T-cell (primary cell): Measurements from ENCODE around the gene GLRX. TPM values are rescaled to one million over a fixed set of nuclear protein-coding genes. Genes with fewer than 3 reads are reported as not detected.
"Not testable (repeated sequence)": the region's sequence is repeated elsewhere in the genome, so short reads cannot be mapped to it uniquely, and the experiment has no call there.

Experiments
- ATAC-seq, 4 experiments: fragments of 200-7000 bp in 3 of 4; fragments of 150-1000 bp in 1 of 4; cut with Tn5 transposase; replicated peaks in 1 of 4; 1 replicate in 3 of 4; 2 replicates in 1 of 4; pipeline ENCODE4 v1.10.0; 2021; ENCODE audit warnings: moderate library complexity in 3 of 4, mild to moderate bottlenecking in 2 of 4, moderate number of reproducible peaks in 1 of 4
- CTCF ChIA-PET, 2 donors: fragments of 300-600 bp; sonication (Branson Sonifier 250); formaldehyde crosslinking; loops; one replicate each; lab custom pipeline; 2022; ENCODE audit warnings: antibody characterized with exemption in 2 of 2; lab: Charles Lee
- POLR2A ChIA-PET, 2 donors: fragments of 300-600 bp; sonication (Branson Sonifier 250); formaldehyde crosslinking; loops; one replicate each; lab custom pipeline; 2022; ENCODE audit warnings: antibody characterized with exemption in 2 of 2; lab: Charles Lee
- DNase-seq, 35 experiments: peaks; one replicate each; pipeline versions ENCODE4 v3.0.0 to v3.0.0-alpha.2; 2013 to 2023
- H3K27ac ChIP-seq: one replicate; pipeline ENCODE4 v1.5.1; 2013; ENCODE audit warnings: low read length
- H3K27me3 ChIP-seq, 2 experiments: replicated peaks in 1 of 2; 1 replicate in 1 of 2; 2 replicates in 1 of 2; pipeline versions ENCODE4 v1.6.1 to v1.7.0; 2013; ENCODE audit warnings: low read length in 1 of 2, mixed read lengths in 1 of 2; ENCODE audit not compliant: control insufficient read depth in 2 of 2, insufficient read depth in 2 of 2; ENCODE audit errors: extremely low read depth in 1 of 2
- H3K36me3 ChIP-seq, 2 donors: 1 replicate in 1 of 2; 2 replicates in 1 of 2; pipeline versions ENCODE4 v1.6.1 to v1.7.0; 2013; ENCODE audit warnings: low read length in 1 of 2; ENCODE audit not compliant: control insufficient read depth in 2 of 2, insufficient read depth in 1 of 2; ENCODE audit errors: extremely low read depth in 1 of 2
- H3K4me1 ChIP-seq, 2 experiments: 1 replicate in 1 of 2; 2 replicates in 1 of 2; pipeline versions ENCODE4 v1.6.1 to v1.7.0; 2013; ENCODE audit warnings: low read length in 2 of 2, mixed read lengths in 1 of 2; ENCODE audit not compliant: insufficient read depth in 2 of 2, control insufficient read depth in 1 of 2; ENCODE audit errors: extremely low read depth in 1 of 2
- H3K4me3 ChIP-seq, 2 donors: 1 replicate in 1 of 2; 2 replicates in 1 of 2; pipeline versions ENCODE4 v1.5.1 to v1.7.0; 2013; ENCODE audit warnings: mild to moderate bottlenecking in 2 of 2, low read length in 1 of 2, moderate library complexity in 1 of 2; ENCODE audit not compliant: control insufficient read depth in 1 of 2; ENCODE audit errors: extremely low read depth in 1 of 2
- H3K9me3 ChIP-seq: 2 replicates; pipeline ENCODE4 v1.7.0; 2013
- H3K27ac Mint-ChIP-seq, 2 donors: one replicate each; pipeline ENCODE4 v1.8.0; 2020 to 2021; ENCODE audit warnings: mild to moderate bottlenecking in 2 of 2, mixed read lengths in 2 of 2
- H3K27me3 Mint-ChIP-seq, 2 donors: one replicate each; pipeline ENCODE4 v1.8.0; 2021 to 2022; ENCODE audit warnings: mixed read lengths in 2 of 2
- H3K36me3 Mint-ChIP-seq: one replicate; pipeline ENCODE4 v1.8.0; 2021; ENCODE audit warnings: mixed read lengths
- H3K4me1 Mint-ChIP-seq, 3 donors: one replicate each; pipeline ENCODE4 v1.8.0; 2020 to 2022; ENCODE audit warnings: mixed read lengths in 3 of 3, mild to moderate bottlenecking in 1 of 3
- H3K4me3 Mint-ChIP-seq, 3 donors: one replicate each; pipeline ENCODE4 v1.8.0; 2020 to 2022; ENCODE audit warnings: mild to moderate bottlenecking in 3 of 3, mixed read lengths in 3 of 3, moderate library complexity in 3 of 3
- H3K9me3 Mint-ChIP-seq, 3 donors: one replicate each; pipeline ENCODE4 v1.8.0; 2020 to 2022; ENCODE audit warnings: mixed read lengths in 3 of 3
- WGBS: methylation state at CpG from one replicate; pipeline ENCODE4 v1.1.5; 2013; ENCODE audit warnings: missing lambda C conversion rate; ENCODE audit not compliant: insufficient coverage; 5-methylcytosine and 5-hydroxymethylcytosine counted together
- total RNA-seq, 35 experiments: library from RNA in 6 of 35; stranded (reverse) in 6 of 35; fragments of 120-200 nt in 1 of 35; gene quantifications; one replicate each; pipeline versions ENCODE4 v1.2.1 to v1.2.4 and lab custom pipeline; 2013 to 2026

GLRX gene
- total RNA-seq, 5 donors from 2014 or later (not counting 1 experiment from before 2014, with no cell fraction given) = 27.6 to 73.3 (median 56.8) TPM

DNA sequence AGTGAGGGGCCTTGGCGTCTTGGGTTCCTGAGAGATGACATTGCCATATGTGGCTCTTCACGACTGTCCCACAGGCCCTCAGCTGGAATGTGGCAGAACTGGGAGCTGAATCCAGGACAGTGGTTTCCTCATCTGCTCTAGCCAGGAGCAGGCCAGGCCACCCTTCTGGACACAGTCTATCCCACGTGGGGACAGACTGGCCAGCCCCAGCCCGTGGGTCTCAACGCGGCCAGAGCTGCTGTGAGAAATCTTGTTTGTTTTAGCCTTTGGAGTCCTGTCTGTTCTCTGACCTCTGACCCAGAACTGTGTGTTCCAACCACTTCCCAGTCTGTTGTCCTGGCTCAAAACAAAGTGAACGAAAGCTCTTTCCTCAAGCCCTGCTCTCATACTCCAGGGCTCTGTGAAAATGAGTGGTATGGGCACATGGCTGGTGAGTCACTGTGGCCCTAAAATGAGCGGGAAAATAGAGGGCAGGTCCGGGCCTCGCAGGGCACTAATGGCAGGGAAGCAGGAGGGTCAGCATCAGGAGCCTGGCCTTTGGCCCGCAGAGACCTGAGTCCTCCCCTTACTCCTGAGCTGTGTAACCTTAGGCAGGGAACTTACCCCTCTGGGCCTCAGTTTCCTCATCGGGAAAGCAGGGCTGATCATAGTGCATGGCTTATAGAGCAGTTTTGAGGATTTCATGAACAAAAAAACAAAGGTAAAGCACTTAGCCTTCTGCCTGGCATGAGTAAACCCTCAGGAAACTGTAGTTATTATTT, 34.8 kb upstream of the GLRX start:
- no peaks in the 10 kb centered on the region for H3K36me3 Mint-ChIP-seq
- ChIA-PET CTCF (interaction anchor here (0.6 to 3.5 kb wide), 18 partner anchors 10 to 818 kb away, joined by 3 to 22 read pairs (median 4); no protein-coding TSS in a partner anchor), POLR2A (interaction anchor here in 1 of 2 donors (0.6 kb wide), 1 partner anchor 284 kb away, joined by 3 read pairs; no protein-coding TSS in a partner anchor)
- H3K27ac Mint-ChIP-seq = no peak overlapping the region
- no peak overlapping the region for H3K4me3 ChIP-seq
- no peak for DNase-seq
- no peak overlapping the region for H3K4me3 Mint-ChIP-seq
- no peak for ATAC-seq
- H3K27me3 ChIP-seq = peaks cover 0 to 16% of the 10 kb centered on the region in 2 experiments
- H3K36me3 ChIP-seq = no peaks in the 10 kb centered on the region
- no peak overlapping the region for H3K27ac ChIP-seq
- peaks cover 8 to 9% of the 10 kb centered on the region in 2 donors for H3K27me3 Mint-ChIP-seq
- H3K4me1 Mint-ChIP-seq = peaks cover 26 to 36% (median 34%) of the 10 kb centered on the region in 3 donors
- no peaks in the 10 kb centered on the region for H3K9me3 Mint-ChIP-seq
- no peaks in the 10 kb centered on the region for H3K9me3 ChIP-seq
- 99% methylated on average over 7 of the region's 12 CpGs for WGBS
- H3K4me1 ChIP-seq = peaks cover 5 to 12% of the 10 kb centered on the region in 2 experiments

DNA sequence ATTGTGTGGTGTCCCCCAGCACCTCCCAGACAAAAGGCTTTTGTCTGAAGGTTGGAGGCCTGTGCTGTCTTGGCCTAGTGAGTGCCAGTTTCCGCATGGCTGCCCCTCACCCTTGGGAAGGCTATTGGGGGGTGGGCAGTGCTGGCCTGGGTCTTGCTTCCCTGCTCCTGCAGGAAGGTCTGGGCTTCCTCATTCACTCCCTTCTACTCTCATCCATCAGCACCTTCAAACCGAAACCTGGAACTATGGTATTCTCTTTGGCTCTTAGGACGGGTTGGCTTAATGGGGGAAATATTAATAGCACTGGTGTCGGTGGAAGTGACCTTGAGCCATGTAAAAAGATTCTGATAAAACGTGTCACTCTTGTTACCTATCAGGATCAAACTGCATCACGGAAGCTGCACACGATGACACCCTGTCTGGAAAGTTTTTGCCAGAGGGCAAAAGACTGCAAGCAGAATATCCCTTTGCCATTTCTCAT, 34.0 kb upstream of the GLRX start:
- Mint-ChIP-seq H3K9me3 (no peaks in the 10 kb centered on the region), H3K27ac (no peak overlapping the region), H3K27me3 (peaks cover 5 to 7% of the 10 kb centered on the region in 2 donors), H3K4me3 (no peak overlapping the region), H3K36me3 (no peaks in the 10 kb centered on the region), H3K4me1 (peaks cover 18 to 28% (median 26%) of the 10 kb centered on the region in 3 donors)
- 84% methylated on average over 3 of the region's 7 CpGs for WGBS
- Histone ChIP-seq H3K4me1 (peaks cover 5 to 11% of the 10 kb centered on the region in 2 experiments), H3K4me3 (no peak overlapping the region), H3K36me3 (no peaks in the 10 kb centered on the region), H3K27me3 (peaks cover 0 to 16% of the 10 kb centered on the region in 2 experiments), H3K9me3 (no peaks in the 10 kb centered on the region), H3K27ac (no peak overlapping the region)
- POLR2A ChIA-PET = no interaction called here
- ATAC-seq = no peak
- DNase-seq = no peak
- CTCF ChIA-PET = interaction anchor here (0.6 to 3.5 kb wide), 10 partner anchors 9 to 745 kb away, joined by 3 to 22 read pairs (median 6); no protein-coding TSS in a partner anchor

DNA sequence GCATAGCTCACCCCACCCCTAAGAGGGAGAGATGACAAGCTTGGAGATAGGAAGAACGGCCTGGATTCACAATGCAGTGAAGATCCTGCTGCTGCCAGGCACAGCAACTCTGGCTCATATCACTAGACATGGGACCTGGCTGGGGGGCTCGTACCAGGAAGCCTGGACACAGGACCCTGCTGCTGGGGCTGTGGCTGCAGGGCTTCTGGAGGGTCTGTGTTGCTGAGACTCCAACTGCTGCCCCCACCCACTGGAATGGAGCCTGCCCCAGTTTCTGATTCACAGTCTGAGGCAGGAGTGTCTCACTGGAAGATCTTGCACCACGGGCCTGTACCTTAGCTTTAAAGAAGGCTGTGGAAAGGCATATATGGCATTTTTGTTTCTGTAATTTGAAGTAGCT, 31.0 kb upstream of the GLRX start:
- WGBS = 83% methylated on average over 2 of the region's 3 CpGs
- Histone ChIP-seq H3K4me1 (peaks cover 0 to 2% of the 10 kb centered on the region in 2 experiments), H3K36me3 (no peaks in the 10 kb centered on the region), H3K27me3 (peaks cover 0 to 12% of the 10 kb centered on the region in 2 experiments), H3K27ac (no peak overlapping the region), H3K4me3 (no peak overlapping the region), H3K9me3 (no peaks in the 10 kb centered on the region)
- H3K36me3 Mint-ChIP-seq = no peaks in the 10 kb centered on the region
- no peak overlapping the region for H3K27ac Mint-ChIP-seq
- H3K9me3 Mint-ChIP-seq = no peaks in the 10 kb centered on the region
- peaks cover 0 to 3% of the 10 kb centered on the region in 2 donors for H3K27me3 Mint-ChIP-seq
- peaks cover 0 to 4% (median 3%) of the 10 kb centered on the region in 3 donors for H3K4me1 Mint-ChIP-seq
- CTCF ChIA-PET = interaction anchor here (0.6 to 2.4 kb wide), 12 partner anchors 11 to 874 kb away, joined by 3 to 10 read pairs (median 4); no protein-coding TSS in a partner anchor
- POLR2A ChIA-PET = no interaction called here
- DNase-seq (no peak), ATAC-seq (no peak)
- H3K4me3 Mint-ChIP-seq = no peak overlapping the region

DNA sequence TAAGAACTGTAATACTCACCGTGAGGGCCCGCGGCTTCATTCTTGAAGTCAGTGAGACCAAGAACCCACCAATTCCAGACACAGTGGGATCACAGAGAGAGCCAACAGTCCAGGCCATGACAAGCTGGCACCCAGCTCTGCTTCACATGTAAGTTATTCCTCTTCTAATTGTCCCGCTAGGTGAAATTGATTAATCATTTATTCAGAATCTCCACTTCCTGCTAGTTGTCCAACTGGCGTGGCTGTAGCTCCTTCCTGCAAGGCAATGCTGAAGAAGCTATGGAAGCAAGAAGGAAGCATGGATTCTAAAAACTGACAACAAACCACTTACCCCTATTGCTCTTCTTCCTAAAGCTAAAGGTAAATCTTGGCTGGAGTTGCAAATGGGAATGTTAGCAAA, 30.0 kb upstream of the GLRX start:
- no peak for ATAC-seq
- H3K4me1 ChIP-seq = no peaks in the 10 kb centered on the region
- peaks cover 0 to 8% of the 10 kb centered on the region in 2 experiments for H3K27me3 ChIP-seq
- Mint-ChIP-seq H3K4me1 (no peaks in the 10 kb centered on the region), H3K36me3 (no peaks in the 10 kb centered on the region), H3K4me3 (no peak overlapping the region), H3K9me3 (no peaks in the 10 kb centered on the region), H3K27me3 (peaks cover 3% of the 10 kb centered on the region in 2 donors), H3K27ac (no peak overlapping the region)
- no peak overlapping the region for H3K27ac ChIP-seq
- H3K36me3 ChIP-seq = no peaks in the 10 kb centered on the region
- no peaks in the 10 kb centered on the region for H3K9me3 ChIP-seq
- H3K4me3 ChIP-seq = no peak overlapping the region
- POLR2A ChIA-PET = interaction anchor here in 1 of 2 donors (0.6 kb wide), 1 partner anchor 1239 kb away, joined by 6 read pairs; no protein-coding TSS in a partner anchor
- 94% methylated on average over 3 of the region's 5 CpGs for WGBS
- CTCF ChIA-PET = interaction anchor here (1.3 to 2.4 kb wide), 6 partner anchors 13 to 493 kb away, joined by 3 to 10 read pairs (median 6); no protein-coding TSS in a partner anchor
- DNase-seq = no peak

DNA sequence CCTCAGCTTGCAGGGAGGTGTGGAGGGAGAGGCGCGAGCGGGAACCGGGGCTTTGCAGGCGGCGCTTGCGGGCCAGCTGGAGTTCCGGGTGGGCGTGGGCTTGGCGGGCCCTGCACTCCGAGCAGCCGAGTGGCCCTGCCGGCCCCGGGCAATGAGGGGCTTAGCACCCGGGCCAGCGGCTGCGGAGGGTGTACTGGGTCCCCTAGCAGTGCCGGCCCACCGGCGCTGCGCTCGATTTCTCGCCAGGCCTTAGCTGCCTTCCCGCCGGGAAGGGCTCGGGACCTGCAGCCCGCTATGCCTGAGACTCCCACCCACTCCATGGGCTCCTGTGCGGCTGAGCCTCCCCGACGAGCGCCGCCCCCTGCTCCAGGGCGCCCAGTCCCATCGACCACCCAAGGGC, 28.6 kb upstream of the GLRX start:
- H3K27ac Mint-ChIP-seq, H3K9me3 Mint-ChIP-seq, ATAC-seq, H3K9me3 ChIP-seq, H3K4me1 Mint-ChIP-seq, H3K4me3 ChIP-seq, H3K27ac ChIP-seq, H3K27me3 ChIP-seq, DNase-seq, H3K36me3 Mint-ChIP-seq, H3K36me3 ChIP-seq, H3K4me1 ChIP-seq, H3K4me3 Mint-ChIP-seq, H3K27me3 Mint-ChIP-seq: not testable (repeated sequence)
- CTCF ChIA-PET = interaction anchor here (0.7 to 8.9 kb wide), 5 partner anchors 8 to 70 kb away, joined by 3 to 89 read pairs (median 6); no protein-coding TSS in a partner anchor
- 98% methylated on average over 21 of the region's 34 CpGs for whole genome bisulfite sequencing
- POLR2A ChIA-PET = interaction anchor here in 1 of 2 donors (0.8 kb wide), 1 partner anchor 95 kb away, joined by 4 read pairs; no protein-coding TSS in a partner anchor

DNA sequence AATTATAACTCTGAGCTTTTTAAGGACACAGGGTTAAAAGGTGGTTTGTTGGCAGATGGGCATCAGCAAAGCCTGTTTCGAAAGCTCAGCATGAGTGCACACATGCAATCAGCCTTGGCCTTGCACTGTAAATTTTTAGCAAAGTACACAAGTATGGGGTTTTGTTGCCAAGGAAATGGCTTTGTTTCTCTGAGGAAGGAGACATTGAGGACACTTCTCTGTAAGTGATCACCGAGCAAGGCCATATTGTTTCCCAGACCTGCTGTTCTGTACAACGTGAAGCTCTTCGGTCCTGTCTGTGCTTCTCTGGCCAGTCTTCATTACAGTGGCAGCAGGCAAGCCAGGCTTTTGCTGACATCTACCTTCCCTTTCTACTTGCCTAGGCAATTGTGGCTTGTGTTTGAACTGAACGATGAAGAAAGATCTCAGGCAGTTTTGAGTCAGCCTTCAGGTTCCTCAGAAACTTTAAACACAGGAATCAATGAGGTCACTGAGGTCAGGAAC, 27.9 kb upstream of the GLRX start:
- H3K4me1 Mint-ChIP-seq = peaks cover 2 to 9% (median 5%) of the 10 kb centered on the region in 3 donors
- no peak for DNase-seq
- POLR2A ChIA-PET = interaction anchor here (0.8 to 0.9 kb wide), 2 partner anchors 81 to 96 kb away, joined by 4 to 5 read pairs; no protein-coding TSS in a partner anchor

More for the DNA sequence above, 27.9 kb upstream of the GLRX start:
- H3K9me3 Mint-ChIP-seq = no peaks in the 10 kb centered on the region
- no peak overlapping the region for H3K4me3 Mint-ChIP-seq
- WGBS = 85% methylated on average over 3 of the region's 5 CpGs
- peaks cover 0 to 5% of the 10 kb centered on the region in 2 experiments for H3K27me3 ChIP-seq
- H3K27ac ChIP-seq = no peak overlapping the region
- ATAC-seq = no peak
- CTCF ChIA-PET = interaction anchor here (0.7 to 8.9 kb wide), 13 partner anchors 8 to 207 kb away, joined by 3 to 92 read pairs (median 4); partner anchors contain the start of gene RFESD (in 1 of the 2)
- H3K27ac Mint-ChIP-seq = no peak overlapping the region
- no peaks in the 10 kb centered on the region for H3K36me3 ChIP-seq
- no peaks in the 10 kb centered on the region for H3K36me3 Mint-ChIP-seq
- no peaks in the 10 kb centered on the region for H3K9me3 ChIP-seq
- H3K27me3 Mint-ChIP-seq = peaks cover 3% of the 10 kb centered on the region in 2 donors
- H3K4me3 ChIP-seq = no peak overlapping the region
- no peaks in the 10 kb centered on the region for H3K4me1 ChIP-seq
